Naive thymus-derived CD4-positive, alpha-beta T cell (primary cell): Measurements from ENCODE around the gene PDGFRA. TPM values are rescaled to one million over a fixed set of nuclear protein-coding genes. Genes with fewer than 3 reads are reported as not detected.
"Not testable (repeated sequence)": the region's sequence is repeated elsewhere in the genome, so short reads cannot be mapped to it uniquely, and the experiment has no call there.

ENCODE experiments used
- ATAC-seq: fragments of 150-1000 bp; cut with Tn5 transposase; 2 replicates; pipeline ENCODE4 v1.10.0; 2021; ENCODE audit warnings: mild to moderate bottlenecking, moderate library complexity
- CTCF ChIA-PET: fragments of 350-600 bp; sonication (Branson Sonifier 250); formaldehyde crosslinking; loops from one replicate; lab custom pipeline; 2021; ENCODE audit warnings: antibody characterized with exemption; lab: Charles Lee
- POLR2A ChIA-PET: fragments of 350-600 bp; sonication (Branson Sonifier 250); formaldehyde crosslinking; loops from one replicate; lab custom pipeline; 2021; ENCODE audit warnings: antibody characterized with exemption, inconsistent platforms; lab: Charles Lee
- DNase-seq, 9 donors: peaks; one replicate each; pipeline versions ENCODE4 v3.0.0 to v3.0.0-alpha.2; 2020 to 2022; ENCODE audit warnings: mixed read lengths in 1 of 9
- H3K27ac ChIP-seq: one replicate; pipeline ENCODE4 v1.7.0; 2013; ENCODE audit warnings: mild to moderate bottlenecking, low read depth, low read length, moderate library complexity
- H3K27me3 ChIP-seq, 2 donors: one replicate each; pipeline ENCODE4 v1.7.0; 2013; ENCODE audit warnings: low read length in 2 of 2, mild to moderate bottlenecking in 2 of 2, moderate library complexity in 2 of 2; ENCODE audit not compliant: control insufficient read depth in 2 of 2, insufficient read depth in 2 of 2
- H3K36me3 ChIP-seq, 3 experiments: 1 replicate in 2 of 3; 2 replicates in 1 of 3; pipeline ENCODE4 v1.7.0; 2013; ENCODE audit warnings: low read length in 3 of 3, mild to moderate bottlenecking in 3 of 3, moderate library complexity in 1 of 3; ENCODE audit not compliant: insufficient read depth in 3 of 3, control insufficient read depth in 2 of 3
- H3K4me1 ChIP-seq, 2 donors: one replicate each; pipeline ENCODE4 v1.7.0; 2013; ENCODE audit warnings: low read length in 2 of 2, mild to moderate bottlenecking in 2 of 2, moderate library complexity in 1 of 2; ENCODE audit not compliant: control insufficient read depth in 2 of 2, insufficient read depth in 2 of 2
- H3K4me3 ChIP-seq: 2 replicates; pipeline ENCODE4 v1.7.0; 2013; ENCODE audit warnings: mild to moderate bottlenecking, low read length
- H3K9me3 ChIP-seq, 3 experiments: 1 replicate in 2 of 3; 2 replicates in 1 of 3; pipeline ENCODE4 v1.7.0; 2013; ENCODE audit warnings: low read length in 3 of 3; ENCODE audit not compliant: control insufficient read depth in 2 of 3
- H3K27ac Mint-ChIP-seq, 9 donors: one replicate each; pipeline ENCODE4 v1.8.0; 2020 to 2022; ENCODE audit warnings: mixed read lengths in 9 of 9, mild to moderate bottlenecking in 8 of 9, moderate library complexity in 5 of 9, inconsistent platforms in 2 of 9
- H3K27me3 Mint-ChIP-seq, 5 donors: one replicate each; pipeline ENCODE4 v1.8.0; 2021 to 2022; ENCODE audit warnings: mixed read lengths in 5 of 5, mild to moderate bottlenecking in 1 of 5
- H3K36me3 Mint-ChIP-seq, 5 donors: one replicate each; pipeline ENCODE4 v1.8.0; 2020 to 2022; ENCODE audit warnings: mixed read lengths in 5 of 5, mild to moderate bottlenecking in 3 of 5, inconsistent platforms in 1 of 5
- H3K4me1 Mint-ChIP-seq, 7 donors: one replicate each; pipeline ENCODE4 v1.8.0; 2020 to 2022; ENCODE audit warnings: mixed read lengths in 7 of 7, mild to moderate bottlenecking in 3 of 7, inconsistent platforms in 1 of 7
- H3K4me3 Mint-ChIP-seq, 10 donors: one replicate each; pipeline ENCODE4 v1.8.0; 2020 to 2022; ENCODE audit warnings: mild to moderate bottlenecking in 10 of 10, mixed read lengths in 10 of 10, moderate library complexity in 6 of 10, inconsistent platforms in 2 of 10
- H3K9me3 Mint-ChIP-seq, 11 donors: one replicate each; pipeline ENCODE4 v1.8.0; 2020 to 2022; ENCODE audit warnings: mixed read lengths in 11 of 11, mild to moderate bottlenecking in 4 of 11, inconsistent platforms in 1 of 11, moderate library complexity in 1 of 11
- intact Hi-C, 2 donors: fragments of 100-400 bp; cut with micrococcal nuclease; formaldehyde crosslinking; loops; one replicate each; pipeline ENCODE4 v1.15.1; 2023
- polyA plus RNA-seq, 2 donors: library from polyadenylated mRNA; unstranded; fragments of 300-500 nt; fragmentation: Illumina TruSeq; gene quantifications; one replicate each; pipeline ENCODE4 v1.2.3, GENCODE V29; 2021
- total RNA-seq, 6 experiments: library from RNA in 5 of 6; stranded (reverse) in 5 of 6; gene quantifications; 1 replicate in 5 of 6; 2 replicates in 1 of 6; pipeline ENCODE4 v1.2.3 and lab custom pipeline; 2021 to 2026

PDGFRA gene
- total and polyA plus RNA-seq, 7 experiments from 2014 or later, result 1.9 TPM; not detected in 6

DNA sequence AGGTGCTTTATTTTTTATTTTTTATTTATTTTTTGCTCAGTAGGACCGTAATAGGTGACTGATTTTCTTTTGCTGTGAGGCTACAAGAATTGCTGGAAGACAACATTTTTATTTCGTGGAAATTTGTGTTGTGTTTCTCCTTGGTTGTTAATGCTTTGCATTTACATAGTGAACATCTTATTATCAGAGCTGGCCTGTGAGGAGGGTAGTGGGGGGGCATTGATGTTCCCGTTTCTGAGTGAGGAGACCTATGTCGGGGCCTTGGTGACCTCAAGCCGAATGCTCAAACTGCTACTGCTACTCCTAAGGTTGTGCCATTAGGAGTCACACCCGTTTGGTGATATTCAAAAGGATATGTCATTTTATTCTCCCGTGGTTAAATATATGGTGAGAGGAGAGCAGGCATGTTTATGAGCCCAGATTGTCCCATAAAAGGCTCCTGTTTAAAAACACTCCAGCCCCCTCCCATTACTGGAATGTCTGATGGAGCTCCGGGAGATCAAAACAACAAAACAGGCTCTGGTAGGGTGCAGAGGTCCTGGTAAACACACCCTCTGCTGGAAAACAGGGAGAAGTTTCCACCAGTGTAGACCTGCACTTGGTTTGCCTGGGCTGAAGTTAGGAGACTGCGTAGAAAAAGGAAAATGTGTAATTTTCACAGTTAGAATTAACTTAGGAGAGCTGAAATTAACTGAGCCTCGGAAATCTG is 5.6 kb downstream of the PDGFRA start:
- no peak overlapping the region for H3K4me3 ChIP-seq
- no peak overlapping the region for H3K27ac Mint-ChIP-seq
- ChIA-PET POLR2A (no interaction called here), CTCF (interaction anchor here (0.8 to 3.4 kb wide), 10 partner anchors 8 to 1254 kb away, joined by 3 to 57 read pairs (median 4); no protein-coding TSS in a partner anchor)
- H3K36me3 ChIP-seq, result no peaks in the 10 kb centered on the region
- peaks cover 13 to 59% (median 50%) of the 10 kb centered on the region in 5 donors for H3K27me3 Mint-ChIP-seq
- no peaks in the 10 kb centered on the region for H3K9me3 Mint-ChIP-seq
- peaks cover 0 to 7% of the 10 kb centered on the region in 2 donors for H3K4me1 ChIP-seq
- no peaks in the 10 kb centered on the region for H3K9me3 ChIP-seq
- H3K27me3 ChIP-seq, result peaks cover 0 to 4% of the 10 kb centered on the region in 2 donors
- intact Hi-C loops, result loop anchor here (1.0 to 10.0 kb wide), 15 partner anchors 16 to 1858 kb away; partner anchors contain the start of genes FIP1L1 (in 1 of the 2) and SCFD2 (in 1 of the 2)
- H3K36me3 Mint-ChIP-seq, result no peaks in the 10 kb centered on the region
- H3K27ac ChIP-seq, result no peak overlapping the region
- DNase-seq (no peak), ATAC-seq (no peak)
- H3K4me3 Mint-ChIP-seq, result peak overlapping the region in 7 of 10 donors; percentile 25 to 85 (median 83)
- H3K4me1 Mint-ChIP-seq, result peaks cover 0 to 21% (median 10%) of the 10 kb centered on the region in 7 donors

GRCh38 chr4:54236316-54236715 is 7.2 kb downstream of the PDGFRA start:
- Mint-ChIP-seq H3K27me3 (peaks cover 10 to 57% (median 35%) of the 10 kb centered on the region in 5 donors), H3K4me1 (peaks cover 0 to 12% (median 10%) of the 10 kb centered on the region in 7 donors)
- H3K4me3 Mint-ChIP-seq, POLR2A ChIA-PET, H3K9me3 ChIP-seq, H3K36me3 Mint-ChIP-seq, H3K27me3 ChIP-seq, H3K9me3 Mint-ChIP-seq, H3K27ac ChIP-seq, H3K4me1 ChIP-seq, H3K36me3 ChIP-seq, DNase-seq, H3K4me3 ChIP-seq, ATAC-seq, H3K27ac Mint-ChIP-seq: not testable (repeated sequence)
- CTCF ChIA-PET, result interaction anchor here (0.8 kb wide), 1 partner anchor 1037 kb away, joined by 3 read pairs; no protein-coding TSS in a partner anchor
- intact Hi-C loops, result loop anchor here (10.0 kb wide), 4 partner anchors 532 to 1252 kb away; no protein-coding TSS in a partner anchor

DNA sequence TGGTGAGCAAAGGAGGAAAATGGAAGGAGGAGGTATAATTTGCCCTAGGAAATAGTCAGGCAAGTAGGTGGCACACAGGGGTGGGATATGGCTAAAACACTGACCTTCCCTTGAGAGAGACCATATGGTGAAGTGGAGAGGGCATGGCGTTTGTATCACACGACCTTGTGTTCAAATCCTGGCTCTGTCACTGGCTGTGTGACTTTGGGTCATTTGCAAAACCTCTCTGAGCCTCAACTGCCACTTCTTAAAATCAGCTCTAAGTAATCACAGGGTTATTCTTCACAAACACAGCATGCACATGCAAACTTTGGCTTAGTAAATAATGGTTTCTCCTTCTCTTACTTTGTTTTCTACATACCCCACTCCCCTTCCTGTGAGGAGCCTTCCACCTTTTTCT is 8.7 kb downstream of the PDGFRA start:
- ChIA-PET CTCF (no interaction called here), POLR2A (no interaction called here)
- peaks cover 0 to 5% (median 3%) of the 10 kb centered on the region in 11 donors for H3K9me3 Mint-ChIP-seq
- H3K36me3 Mint-ChIP-seq, result peaks cover 0 to 3% (median 0%) of the 10 kb centered on the region in 5 donors
- Histone ChIP-seq H3K4me3 (no peak overlapping the region), H3K27ac (no peak overlapping the region), H3K4me1 (no peaks in the 10 kb centered on the region), H3K36me3 (no peaks in the 10 kb centered on the region), H3K9me3 (no peaks in the 10 kb centered on the region), H3K27me3 (no peaks in the 10 kb centered on the region)
- intact Hi-C loops, result loop anchor here (10.0 kb wide), 4 partner anchors 533 to 1253 kb away; no protein-coding TSS in a partner anchor
- peaks cover 0 to 8% (median 5%) of the 10 kb centered on the region in 7 donors for H3K4me1 Mint-ChIP-seq
- peaks cover 6 to 46% (median 26%) of the 10 kb centered on the region in 5 donors for H3K27me3 Mint-ChIP-seq
- H3K4me3 Mint-ChIP-seq, result no peak overlapping the region
- ATAC-seq (no peak), DNase-seq (no peak)
- no peak overlapping the region for H3K27ac Mint-ChIP-seq

DNA sequence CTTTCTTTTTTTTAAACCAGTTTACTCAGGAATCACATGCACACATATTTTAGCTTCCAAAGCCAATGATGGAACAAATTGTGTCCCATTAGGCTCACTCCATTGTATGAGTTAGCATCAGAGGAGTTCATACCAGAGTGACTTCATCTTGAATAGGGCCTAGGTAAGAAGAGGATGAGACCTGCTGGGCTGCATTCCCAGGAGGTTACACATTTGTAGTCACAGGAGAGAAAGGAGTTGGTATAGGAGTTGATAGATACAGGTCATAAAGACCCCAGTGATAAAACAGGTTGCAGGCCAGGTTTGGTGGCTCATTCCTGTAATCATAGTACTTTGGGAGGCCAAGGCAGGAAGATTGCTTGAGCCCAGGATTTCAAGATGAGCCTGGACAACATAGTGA is 9.3 kb downstream of the PDGFRA start:
- Mint-ChIP-seq H3K27me3 (peaks cover 12 to 50% (median 29%) of the 10 kb centered on the region in 5 donors), H3K4me1 (peaks cover 0 to 8% (median 5%) of the 10 kb centered on the region in 7 donors), H3K36me3 (peaks cover 0 to 3% (median 0%) of the 10 kb centered on the region in 5 donors), H3K27ac (no peak overlapping the region), H3K4me3 (no peak overlapping the region), H3K9me3 (peaks cover 0 to 9% (median 5%) of the 10 kb centered on the region in 11 donors)
- Histone ChIP-seq H3K4me3 (no peak overlapping the region), H3K27ac (no peak overlapping the region), H3K36me3 (no peaks in the 10 kb centered on the region), H3K27me3 (no peaks in the 10 kb centered on the region), H3K4me1 (no peaks in the 10 kb centered on the region), H3K9me3 (no peaks in the 10 kb centered on the region)
- CTCF ChIA-PET, result no interaction called here
- DNase-seq (no peak), ATAC-seq (no peak)
- POLR2A ChIA-PET, result no interaction called here
- intact Hi-C loops, result loop anchor here (10.0 kb wide), 4 partner anchors 534 to 1254 kb away; no protein-coding TSS in a partner anchor

GRCh38 chr4:54241268-54241823 is 12.3 kb downstream of the PDGFRA start:
- H3K36me3 ChIP-seq, H3K27ac Mint-ChIP-seq, H3K36me3 Mint-ChIP-seq, H3K4me3 ChIP-seq, H3K4me1 ChIP-seq, H3K4me3 Mint-ChIP-seq, DNase-seq, H3K4me1 Mint-ChIP-seq, ATAC-seq, H3K27me3 ChIP-seq, H3K27ac ChIP-seq, CTCF ChIA-PET, POLR2A ChIA-PET, intact Hi-C loops, H3K9me3 ChIP-seq: not testable (repeated sequence)
- peaks cover 0 to 10% (median 5%) of the 10 kb centered on the region in 11 donors for H3K9me3 Mint-ChIP-seq
- H3K27me3 Mint-ChIP-seq, result peaks cover 0 to 43% (median 20%) of the 10 kb centered on the region in 5 donors

GRCh38 chr4:54243541-54243940 is 14.4 kb downstream of the PDGFRA start:
- H3K4me3 ChIP-seq, H3K27ac ChIP-seq, ATAC-seq, POLR2A ChIA-PET, H3K9me3 ChIP-seq, H3K36me3 Mint-ChIP-seq, CTCF ChIA-PET, H3K4me1 Mint-ChIP-seq, H3K4me1 ChIP-seq, H3K27me3 ChIP-seq, intact Hi-C loops, H3K27ac Mint-ChIP-seq, DNase-seq, H3K4me3 Mint-ChIP-seq, H3K36me3 ChIP-seq: not testable (repeated sequence)
- peaks cover 0 to 30% (median 17%) of the 10 kb centered on the region in 5 donors for H3K27me3 Mint-ChIP-seq
- peaks cover 0 to 19% (median 6%) of the 10 kb centered on the region in 11 donors for H3K9me3 Mint-ChIP-seq
